Colonic mucosa (tissue), 4 donors: ENCODE data around the gene GRIK2. TPM values are rescaled to one million over a fixed set of nuclear protein-coding genes. Genes with fewer than 3 reads are reported as not detected.

Source experiments
- DNase-seq: peaks from one replicate; pipeline ENCODE4 v3.0.0-alpha.2; 2020
- H3K27ac ChIP-seq: fragments of 200-600 bp; one replicate; pipeline ENCODE4 v1.8.0; 2021
- H3K27me3 ChIP-seq: fragments of 200-600 bp; one replicate; pipeline ENCODE4 v1.8.0; 2021
- H3K36me3 ChIP-seq: fragments of 200-600 bp; one replicate; pipeline ENCODE4 v1.8.0; 2021
- H3K4me1 ChIP-seq: fragments of 200-600 bp; one replicate; pipeline ENCODE4 v1.8.0; 2021; ENCODE audit warnings: mild to moderate bottlenecking
- H3K4me3 ChIP-seq: fragments of 200-600 bp; one replicate; pipeline ENCODE4 v1.8.0; 2021
- H3K9ac ChIP-seq, 2 donors: one replicate each; pipeline ENCODE4 v1.7.0; 2013; ENCODE audit warnings: control low read depth in 2 of 2, low read depth in 2 of 2, low read length in 2 of 2
- H3K9me3 ChIP-seq: fragments of 200-600 bp; one replicate; pipeline ENCODE4 v1.8.0; 2021
- intact Hi-C: fragments of 100-400 bp; cut with DNase I; formaldehyde crosslinking; loops from one replicate; pipeline ENCODE4 v1.14.1; 2022
- total RNA-seq, 2 donors: library from RNA; stranded (reverse); fragmentation: NEBNext Ultra II Directional in 1 of 2; extraction: Animal tissue kit (Norgen Biotek cat#: 25700) in 1 of 2; gene quantifications; one replicate each; pipeline ENCODE4 v1.2.1, GENCODE V29; 2021
- TF ChIP-seq, protein P1 (sequence below): fragments of 200-600 bp; IDR thresholded peaks from one replicate; pipeline ENCODE4 v1.8.0; 2022; ENCODE audit warnings: antibody characterized with exemption, mild to moderate bottlenecking
- donor health status: healthy.
- donor health status: DM: no; HTN: no; CAD: no.
- donor health status: DM: no; HTN: no; CAD: no.

GRIK2 gene
- total RNA-seq, 2 donors from 2014 or later: 0.50 to 0.72 TPM

DNA sequence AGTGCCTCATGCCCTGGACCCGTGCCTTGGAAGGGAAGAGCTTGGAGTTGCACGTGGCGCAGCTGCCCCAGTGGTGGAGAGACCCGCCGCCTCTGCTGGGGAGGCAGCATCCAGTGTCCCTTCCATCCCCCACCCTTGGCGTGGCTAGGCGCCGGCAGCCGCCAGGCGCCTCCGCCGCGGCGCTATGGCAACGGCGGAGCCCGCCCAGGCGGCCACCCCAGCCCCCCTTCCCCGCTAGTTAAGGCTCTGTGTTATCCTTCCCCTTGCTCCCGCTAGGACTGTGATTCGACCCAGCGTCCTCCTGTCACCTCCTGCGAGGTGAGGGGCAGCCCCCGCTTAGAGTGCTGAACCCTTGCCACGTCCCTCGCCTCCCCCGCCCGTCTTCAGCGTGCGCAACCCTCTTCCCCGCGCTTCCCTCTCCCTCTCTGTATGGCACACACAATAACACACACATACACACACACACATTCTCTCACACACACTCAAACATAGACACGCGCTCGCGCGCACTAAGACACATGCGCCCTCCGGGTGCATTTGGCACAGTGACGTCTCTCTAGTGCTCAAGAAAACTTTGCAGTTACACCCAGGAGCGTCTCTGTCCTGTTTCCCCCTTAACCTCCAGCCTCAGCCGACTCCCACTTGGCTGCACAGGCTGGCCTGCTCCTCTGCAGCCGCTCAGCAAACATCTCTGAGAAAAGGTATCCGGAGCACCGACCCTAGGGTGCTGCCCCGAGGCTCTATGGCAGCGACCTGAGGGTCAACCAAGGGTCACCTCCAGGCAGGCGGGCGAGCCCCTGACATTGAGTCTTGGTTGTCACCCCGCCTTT, 8.5 kb downstream of the GRIK2 start:
- Histone ChIP-seq H3K4me1 (no peaks in the 10 kb centered on the region), H3K9ac (no peak overlapping the region), H3K4me3 (no peak overlapping the region), H3K9me3 (no peaks in the 10 kb centered on the region), H3K27ac (no peak overlapping the region), H3K27me3 (peaks cover 21% of the 10 kb centered on the region), H3K36me3 (no peaks in the 10 kb centered on the region)
- TF ChIP-seq, protein P1, sequence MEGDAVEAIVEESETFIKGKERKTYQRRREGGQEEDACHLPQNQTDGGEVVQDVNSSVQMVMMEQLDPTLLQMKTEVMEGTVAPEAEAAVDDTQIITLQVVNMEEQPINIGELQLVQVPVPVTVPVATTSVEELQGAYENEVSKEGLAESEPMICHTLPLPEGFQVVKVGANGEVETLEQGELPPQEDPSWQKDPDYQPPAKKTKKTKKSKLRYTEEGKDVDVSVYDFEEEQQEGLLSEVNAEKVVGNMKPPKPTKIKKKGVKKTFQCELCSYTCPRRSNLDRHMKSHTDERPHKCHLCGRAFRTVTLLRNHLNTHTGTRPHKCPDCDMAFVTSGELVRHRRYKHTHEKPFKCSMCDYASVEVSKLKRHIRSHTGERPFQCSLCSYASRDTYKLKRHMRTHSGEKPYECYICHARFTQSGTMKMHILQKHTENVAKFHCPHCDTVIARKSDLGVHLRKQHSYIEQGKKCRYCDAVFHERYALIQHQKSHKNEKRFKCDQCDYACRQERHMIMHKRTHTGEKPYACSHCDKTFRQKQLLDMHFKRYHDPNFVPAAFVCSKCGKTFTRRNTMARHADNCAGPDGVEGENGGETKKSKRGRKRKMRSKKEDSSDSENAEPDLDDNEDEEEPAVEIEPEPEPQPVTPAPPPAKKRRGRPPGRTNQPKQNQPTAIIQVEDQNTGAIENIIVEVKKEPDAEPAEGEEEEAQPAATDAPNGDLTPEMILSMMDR: no peak
- intact Hi-C loops: no loop called here
- no peak for DNase-seq

DNA sequence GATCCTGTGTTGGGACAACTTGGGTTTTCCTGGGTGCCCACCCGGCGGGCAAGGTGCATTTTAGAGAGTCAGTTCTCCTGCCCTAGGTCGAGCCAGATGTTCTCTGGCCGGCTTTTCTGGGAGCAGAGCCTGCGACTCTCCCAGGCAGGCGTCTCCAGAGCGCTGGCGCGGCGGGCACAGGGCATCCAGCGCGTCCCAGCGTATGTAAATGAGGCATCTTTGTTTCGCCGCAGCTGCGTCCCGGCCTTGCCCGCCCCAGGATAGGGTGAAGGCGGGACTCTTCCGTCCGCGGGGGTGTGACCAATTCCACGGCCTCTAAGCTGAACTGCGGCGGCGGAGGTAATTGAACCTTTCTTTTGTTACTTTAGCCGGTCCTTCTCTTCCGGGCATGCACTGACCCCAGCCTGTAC, 9.1 kb downstream of the GRIK2 start:
- Histone ChIP-seq H3K36me3 (no peaks in the 10 kb centered on the region), H3K9ac (no peak overlapping the region), H3K27ac (no peak overlapping the region), H3K9me3 (no peaks in the 10 kb centered on the region), H3K4me1 (no peaks in the 10 kb centered on the region), H3K4me3 (no peak overlapping the region), H3K27me3 (peaks cover 21% of the 10 kb centered on the region)
- TF ChIP-seq, protein P1: no peak
- no peak for DNase-seq
- intact Hi-C loops: no loop called here

DNA sequence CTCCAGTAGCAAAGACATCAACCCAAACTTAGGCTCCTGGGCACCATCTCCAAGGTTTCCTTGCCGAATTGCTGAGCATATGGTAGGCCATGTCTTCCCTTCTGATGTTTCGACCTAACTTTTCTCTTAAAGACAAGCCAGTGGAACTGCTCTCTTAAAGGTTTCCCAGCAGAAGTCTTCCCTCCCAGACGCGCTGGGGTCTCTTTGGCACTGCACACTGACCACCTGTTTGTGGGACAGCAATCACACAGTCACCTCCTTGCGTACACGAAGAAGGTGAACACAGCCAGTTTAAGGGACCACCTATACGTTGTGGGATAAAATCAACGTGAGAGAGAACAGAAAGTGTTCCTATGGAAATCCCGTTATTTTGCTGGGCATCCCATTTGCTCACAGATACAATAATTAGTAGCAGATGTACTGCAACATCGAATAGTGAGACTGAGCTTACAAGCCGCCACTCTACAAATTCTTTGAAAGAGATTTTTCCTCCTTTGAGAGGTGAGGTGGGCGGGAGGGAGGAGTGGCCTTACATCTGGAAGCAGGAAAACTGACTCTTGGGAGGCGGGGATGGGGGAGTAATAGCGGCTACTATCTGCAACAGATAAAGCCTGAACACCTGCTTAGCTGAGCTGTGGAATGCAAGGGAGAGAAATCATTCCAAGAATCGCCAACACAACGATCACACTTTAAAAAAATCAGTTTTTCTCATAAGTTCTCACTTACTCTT, 9.9 kb downstream of the GRIK2 start:
- no peak for DNase-seq
- H3K36me3 ChIP-seq: no peaks in the 10 kb centered on the region
- H3K4me3 ChIP-seq: no peak overlapping the region
- no peak overlapping the region for H3K9ac ChIP-seq
- H3K4me1 ChIP-seq: no peaks in the 10 kb centered on the region
- H3K27me3 ChIP-seq: peaks cover 21% of the 10 kb centered on the region
- H3K9me3 ChIP-seq: no peaks in the 10 kb centered on the region
- TF ChIP-seq, protein P1: no peak
- no peak overlapping the region for H3K27ac ChIP-seq
- intact Hi-C loops: no loop called here

DNA sequence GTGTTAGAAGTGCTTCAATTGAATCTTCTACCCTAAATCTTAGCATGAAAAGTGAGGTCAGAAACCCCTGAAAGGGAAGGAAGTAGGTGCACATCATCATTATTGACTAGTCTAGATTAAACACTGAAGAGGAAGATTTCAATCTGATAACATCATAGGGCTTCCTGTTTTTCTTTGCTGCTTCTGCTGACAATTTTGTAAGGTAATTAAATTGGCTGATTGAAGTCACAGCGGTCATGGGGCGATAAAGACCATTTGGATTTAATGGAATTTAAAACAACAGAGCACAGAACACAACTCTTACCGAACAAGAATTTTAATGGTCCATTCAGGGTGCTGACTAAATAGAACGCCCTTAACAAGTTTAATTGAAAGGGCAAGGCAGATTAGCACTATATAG, 11.3 kb downstream of the GRIK2 start:
- no peak overlapping the region for H3K27ac ChIP-seq
- TF ChIP-seq, protein P1: no peak
- no peaks in the 10 kb centered on the region for H3K9me3 ChIP-seq
- no peak overlapping the region for H3K4me3 ChIP-seq
- no peak for DNase-seq
- H3K27me3 ChIP-seq: peaks cover 19% of the 10 kb centered on the region
- intact Hi-C loops: no loop called here
- no peaks in the 10 kb centered on the region for H3K36me3 ChIP-seq
- H3K9ac ChIP-seq: no peak overlapping the region
- no peaks in the 10 kb centered on the region for H3K4me1 ChIP-seq

DNA sequence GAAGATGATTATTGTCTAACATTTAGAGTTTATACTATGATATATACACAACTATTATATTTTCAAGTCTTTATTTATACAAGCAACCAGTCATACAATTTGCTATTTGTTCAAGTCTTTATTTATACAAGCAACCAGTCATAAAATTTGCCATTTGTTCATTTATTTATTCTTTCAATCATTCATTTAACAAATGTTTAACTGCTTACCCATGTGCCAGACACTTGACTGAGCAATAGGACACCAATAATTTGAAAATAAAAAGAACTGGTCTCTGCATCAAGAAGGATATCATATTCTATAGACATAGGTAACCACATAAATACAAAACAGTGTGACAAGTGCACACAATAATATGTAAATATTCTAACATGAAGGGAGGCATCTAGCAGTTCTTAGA, 20.3 kb downstream of the GRIK2 start:
- Histone ChIP-seq H3K9me3 (no peaks in the 10 kb centered on the region), H3K4me1 (no peaks in the 10 kb centered on the region), H3K4me3 (no peak overlapping the region), H3K27me3 (no peaks in the 10 kb centered on the region), H3K27ac (no peak overlapping the region), H3K9ac (no peak overlapping the region), H3K36me3 (no peaks in the 10 kb centered on the region)
- TF ChIP-seq, protein P1: no peak
- intact Hi-C loops: no loop called here
- DNase-seq: no peak
